Measurements from ENCODE around the gene MCAT.

Gene MCAT

GRCh38 chr22:43172191-43172590 is 29.0 kb upstream of the MCAT start:
- DNase-seq (ENCODE audit: low spot score), result no peak

DNA sequence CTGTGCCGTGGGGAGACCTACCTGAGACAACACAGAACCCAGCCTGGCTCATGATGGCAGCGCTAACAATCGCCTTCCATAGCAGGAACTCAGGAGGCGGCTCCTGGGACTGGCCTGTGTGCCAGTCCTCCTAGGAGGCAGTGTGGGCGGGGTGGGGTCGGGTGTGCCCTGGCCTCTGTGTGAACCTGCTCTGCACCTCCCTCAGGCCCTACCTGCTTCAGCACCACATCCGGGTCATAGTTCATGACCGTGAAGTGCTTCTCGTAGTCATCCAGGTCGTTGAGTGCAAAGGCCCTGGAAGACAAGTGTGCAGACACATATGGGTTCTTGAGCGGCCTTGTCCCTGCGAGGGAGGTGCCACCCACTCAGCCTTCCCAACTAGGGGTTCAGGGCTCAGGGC is 28.4 kb upstream of the MCAT start:
- no peak for DNase-seq (ENCODE audit: low spot score)

GRCh38 chr22:43171019-43171491 is 27.9 kb upstream of the MCAT start:
- no peak for DNase-seq (ENCODE audit: low spot score)

DNA sequence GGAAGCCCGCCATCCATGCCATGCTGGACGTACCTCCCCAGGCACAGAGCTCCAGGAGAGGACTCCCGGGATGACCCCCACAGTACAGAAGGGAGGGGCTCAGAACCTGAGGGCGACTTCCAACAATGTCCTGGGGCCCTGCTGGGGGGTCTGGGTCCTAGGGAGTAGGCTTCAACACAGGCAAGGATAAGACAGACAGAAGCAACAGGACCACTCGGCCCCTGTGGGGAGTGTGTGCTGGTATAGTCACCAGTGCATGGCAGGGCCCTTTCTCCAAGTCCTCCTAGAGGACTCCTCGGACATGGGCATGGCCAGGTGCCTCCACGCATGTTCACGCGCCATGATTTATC is 26.9 kb upstream of the MCAT start:
- no peak for DNase-seq (ENCODE audit: low spot score)

- no peak for DNase-seq (ENCODE audit: low spot score)
Measured at GRCh38 chr22:43169310-43170130, 26.3 kb upstream of the MCAT start.

DNA sequence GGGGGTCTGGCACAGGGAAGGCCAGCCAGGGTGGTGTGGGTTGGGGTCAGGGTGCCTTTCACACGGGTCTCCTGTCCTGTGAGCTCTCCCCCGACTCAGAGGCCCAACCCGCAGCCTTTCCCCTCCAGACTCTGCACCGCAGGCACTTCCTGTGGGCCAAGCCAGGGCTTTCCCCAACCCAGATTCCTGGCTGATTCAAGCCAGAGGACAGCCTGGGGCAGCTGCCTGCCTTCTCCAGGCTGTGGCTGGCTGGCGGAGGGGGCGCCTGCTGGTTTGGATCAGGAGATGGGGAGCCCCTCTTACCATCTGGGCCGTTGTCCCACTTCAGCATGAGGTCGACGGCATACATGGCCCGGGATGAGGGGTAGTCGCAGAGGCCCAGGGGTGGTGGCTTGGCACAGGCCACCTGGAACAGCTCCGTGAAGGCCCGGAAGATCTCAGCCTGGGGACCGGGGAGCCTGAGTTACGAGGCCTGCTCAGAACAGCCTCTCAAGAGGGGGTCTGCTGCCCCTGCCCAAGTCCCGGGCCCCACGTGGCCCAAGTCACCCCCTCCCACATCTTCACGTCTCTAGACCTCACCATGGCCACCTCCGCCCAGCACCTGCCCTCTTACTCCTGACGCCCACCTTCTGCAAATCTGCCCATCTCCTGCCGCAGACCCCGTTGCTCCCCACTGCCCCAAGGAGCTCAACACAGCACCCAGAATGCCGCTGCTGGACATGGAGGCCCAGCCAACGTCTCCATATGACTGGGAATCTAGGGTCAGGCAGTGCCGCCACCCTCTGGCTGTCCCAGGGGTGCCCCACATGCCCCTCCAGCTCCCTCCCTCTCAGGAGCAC is 25.5 kb upstream of the MCAT start:
- no peak for DNase-seq (ENCODE audit: low spot score)

DNA sequence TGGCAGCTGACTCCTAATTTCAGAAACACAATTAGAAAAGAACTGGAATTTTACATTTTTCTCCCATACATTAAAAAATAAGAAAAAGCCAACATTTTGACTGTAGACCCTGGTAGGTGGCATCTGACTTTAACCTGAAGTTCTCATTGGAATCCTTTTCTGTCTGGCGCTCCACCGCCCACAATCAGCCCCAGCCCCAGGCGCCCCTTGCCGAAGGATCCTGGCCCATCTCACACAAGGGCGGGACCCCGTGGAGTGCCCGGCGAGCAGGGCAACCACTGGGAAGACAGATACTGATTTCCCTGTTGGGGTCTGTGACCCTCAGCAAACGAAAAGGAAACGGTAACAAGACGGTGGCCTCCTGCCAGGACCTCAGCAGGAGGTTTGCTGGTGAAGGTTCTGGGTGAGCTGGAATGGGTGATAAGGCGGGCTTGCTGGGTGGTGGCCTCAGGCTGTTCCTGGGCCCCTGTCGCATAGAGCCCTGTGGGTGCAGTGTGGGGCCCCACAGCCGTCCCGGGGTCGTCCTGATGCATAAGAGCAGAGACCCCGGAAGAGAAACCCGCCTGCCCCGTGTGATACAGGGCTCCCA is 23.9 kb upstream of the MCAT start:
- no peak for DNase-seq (ENCODE audit: low spot score)

DNA sequence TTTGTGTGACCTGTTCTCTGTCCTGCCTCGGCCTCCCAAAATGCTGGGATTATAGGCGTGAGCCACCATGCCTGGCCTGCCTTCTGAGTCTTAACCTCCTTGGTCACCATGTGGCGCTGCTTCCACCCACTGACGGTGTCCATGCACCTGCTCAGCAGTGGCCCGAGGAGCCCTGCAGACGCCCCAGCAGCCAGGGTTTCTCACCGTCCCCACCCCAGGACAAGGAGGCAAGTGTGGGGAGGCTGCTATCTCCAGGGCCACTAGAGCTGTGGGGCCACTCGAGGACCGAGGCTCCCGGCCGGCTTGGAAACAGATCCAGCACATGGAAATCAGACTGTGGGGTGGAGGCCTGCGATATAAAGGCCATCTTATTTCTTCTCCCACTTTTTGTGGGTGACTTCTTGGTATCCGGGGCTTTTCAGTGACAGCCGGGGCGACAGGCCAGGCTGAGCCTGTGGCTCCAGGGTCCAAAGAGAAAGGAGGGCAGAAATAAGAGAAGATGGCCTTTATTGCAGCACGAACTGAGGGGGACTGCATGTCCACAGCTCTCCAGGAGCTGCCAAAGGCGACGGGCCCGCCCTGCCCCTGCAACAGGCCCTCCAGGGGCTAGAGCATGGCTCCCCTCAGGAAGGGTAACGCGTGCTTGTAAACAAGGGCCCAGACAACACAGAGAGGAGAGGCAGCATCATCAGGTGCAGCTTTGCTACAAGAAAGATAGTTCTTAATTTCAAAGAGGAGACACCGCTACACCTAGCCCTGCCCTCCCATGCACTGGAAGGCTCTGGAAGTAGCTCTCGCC is 23.1 kb upstream of the MCAT start:
- no peak for DNase-seq (ENCODE audit: low spot score)

DNA sequence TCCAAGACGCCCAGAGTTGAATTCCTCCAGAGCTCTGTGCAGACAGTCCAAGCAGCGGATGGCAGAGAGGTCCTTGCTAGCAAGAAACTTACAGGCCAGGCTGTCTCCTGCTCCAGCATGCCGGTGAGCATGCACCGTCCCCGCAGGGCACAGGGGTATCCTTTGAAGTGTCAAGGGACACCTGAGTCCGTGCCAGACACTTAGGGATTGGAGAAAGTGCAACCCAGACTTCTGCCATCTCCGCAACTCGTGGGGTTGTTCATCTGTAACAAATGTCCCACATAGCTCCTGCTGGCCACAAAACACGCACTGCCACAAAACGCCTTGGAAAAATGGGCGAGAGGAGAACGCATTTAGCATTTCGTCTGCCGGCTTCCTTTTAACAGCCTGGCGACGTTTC is 21.4 kb upstream of the MCAT start:
- no peak for DNase-seq (ENCODE audit: low spot score)

DNA sequence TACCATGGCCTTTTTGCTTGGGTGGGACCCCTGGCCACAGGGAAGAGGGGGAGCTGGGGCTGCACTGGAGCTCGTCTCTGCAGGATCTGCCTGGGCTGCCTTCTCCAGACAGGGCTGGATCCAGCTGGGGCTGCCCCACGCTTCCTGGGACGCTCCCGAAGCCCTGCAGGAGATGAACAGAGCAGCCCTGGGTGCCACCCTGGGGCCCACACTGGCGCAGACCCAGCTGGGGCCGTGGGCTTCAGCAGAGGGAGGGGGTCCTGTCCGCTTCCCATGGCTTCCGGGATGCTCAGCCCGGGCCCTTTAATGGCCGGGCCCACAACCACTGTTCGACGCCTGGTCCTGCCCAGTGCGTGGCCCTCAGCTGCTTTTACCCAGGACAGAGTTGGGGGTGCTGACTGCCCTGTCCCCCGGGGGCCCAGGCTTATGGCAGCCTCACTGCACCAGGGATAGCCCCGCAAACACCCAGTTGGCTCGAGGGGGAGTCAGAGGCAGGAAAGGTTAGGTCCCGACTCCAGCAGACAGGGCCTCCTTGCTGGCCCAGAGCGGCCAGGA is 20.1 kb upstream of the MCAT start:
- no peak for DNase-seq (ENCODE audit: low spot score)

DNA sequence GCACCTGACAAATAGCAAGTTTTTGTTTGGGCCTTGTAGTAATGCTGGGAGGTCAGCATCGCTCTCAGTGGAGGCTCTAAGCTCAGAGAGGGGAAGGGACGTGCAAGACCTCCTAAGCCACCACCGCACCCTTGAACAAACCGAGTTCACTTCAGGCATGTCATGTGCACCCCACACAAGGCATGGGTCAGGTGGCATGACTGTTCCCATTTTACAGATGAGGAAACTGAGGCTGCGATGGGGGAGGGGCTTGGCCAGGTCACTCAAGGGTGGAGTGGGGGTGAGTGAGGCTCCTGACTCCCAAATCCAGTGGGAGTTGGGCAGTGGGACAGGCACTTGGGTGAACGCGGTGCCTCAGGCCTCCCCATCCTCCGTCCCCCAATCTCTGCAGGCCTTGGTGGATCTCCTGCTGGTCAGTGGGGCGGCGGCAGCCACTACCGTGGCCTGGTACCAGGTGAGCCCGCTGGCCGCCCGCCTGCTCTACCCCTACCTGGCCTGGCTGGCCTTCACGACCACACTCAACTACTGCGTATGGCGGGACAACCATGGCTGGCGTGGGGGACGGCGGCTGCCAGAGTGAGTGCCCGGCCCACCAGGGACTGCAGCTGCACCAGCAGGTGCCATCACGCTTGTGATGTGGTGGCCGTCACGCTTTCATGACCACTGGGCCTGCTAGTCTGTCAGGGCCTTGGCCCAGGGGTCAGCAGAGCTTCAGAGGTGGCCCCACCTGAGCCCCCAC is 19.4 kb upstream of the MCAT start:
- no peak for DNase-seq (ENCODE audit: low spot score)

DNA sequence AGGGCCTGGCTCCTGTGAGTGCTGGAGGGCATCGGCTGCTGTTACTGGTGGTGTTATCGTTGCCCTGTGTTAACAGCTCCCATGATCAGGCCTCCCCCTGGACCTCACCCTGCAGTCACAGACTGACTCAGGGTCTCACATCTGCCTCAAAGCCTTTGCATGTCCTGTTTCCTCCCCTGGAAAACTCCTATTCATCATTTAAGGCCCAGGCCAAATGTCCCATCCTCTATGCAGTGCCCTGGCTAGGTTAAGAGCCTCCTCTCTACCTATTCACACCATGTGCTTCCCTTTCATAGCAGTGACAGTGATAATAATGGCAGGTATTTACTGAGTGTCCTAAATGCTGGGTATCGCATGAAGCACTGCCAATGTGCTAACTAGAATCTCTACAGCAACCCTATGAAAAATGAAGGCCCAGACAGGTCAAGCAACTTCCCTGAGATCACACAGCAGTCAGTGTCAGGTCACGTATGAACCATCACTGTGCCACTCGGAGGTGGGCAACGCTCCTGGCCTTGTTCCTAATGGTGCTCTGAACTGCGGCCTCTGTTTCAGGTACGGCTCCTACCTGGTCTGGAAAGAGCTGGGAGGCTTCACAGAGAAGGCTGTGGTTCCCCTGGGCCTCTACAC is 17.4 kb upstream of the MCAT start:
- no peak for DNase-seq (ENCODE audit: low spot score)

DNA sequence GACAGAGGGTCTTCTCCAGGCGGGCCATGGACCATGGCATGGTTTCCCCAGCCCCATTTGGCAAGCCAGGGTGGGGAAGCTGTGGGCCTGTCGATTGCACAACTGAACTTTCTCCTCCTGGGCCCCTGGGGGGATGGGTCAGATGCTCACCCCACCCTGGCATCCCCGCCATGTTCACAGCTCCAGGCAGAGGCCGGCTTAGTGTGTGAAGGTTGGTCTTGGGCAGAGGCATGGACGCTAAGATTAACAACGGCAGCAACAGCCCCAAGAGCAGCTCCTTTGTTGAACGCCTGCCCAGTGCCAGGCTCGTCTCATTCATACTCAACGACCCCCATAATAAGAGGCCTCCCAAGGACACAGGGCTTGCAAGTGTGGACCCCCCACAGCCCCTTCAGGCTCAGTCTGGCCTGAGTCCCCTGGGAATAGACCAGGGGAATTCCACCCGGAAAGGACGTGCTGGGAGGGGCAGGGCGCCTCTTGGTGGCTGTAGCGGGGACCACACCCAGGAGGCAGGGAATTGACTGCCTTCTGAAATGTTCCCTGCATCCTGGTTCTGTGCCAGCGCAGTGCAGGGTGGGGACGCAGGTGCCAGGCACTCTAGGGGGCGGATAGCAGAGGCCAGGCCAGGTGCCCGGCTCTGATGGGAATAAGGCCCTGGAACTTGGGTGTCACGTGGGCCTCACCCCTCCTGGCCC is 16.4 kb upstream of the MCAT start:
- peak; percentile 68 for DNase-seq (ENCODE audit: low spot score)

- DNase-seq (ENCODE audit: low spot score), result no peak
Measured at GRCh38 chr22:43158778-43159483, 15.7 kb upstream of the MCAT start.

- DNase-seq (ENCODE audit: low spot score), result no peak
Measured at GRCh38 chr22:43157874-43158546, 14.8 kb upstream of the MCAT start.

DNA sequence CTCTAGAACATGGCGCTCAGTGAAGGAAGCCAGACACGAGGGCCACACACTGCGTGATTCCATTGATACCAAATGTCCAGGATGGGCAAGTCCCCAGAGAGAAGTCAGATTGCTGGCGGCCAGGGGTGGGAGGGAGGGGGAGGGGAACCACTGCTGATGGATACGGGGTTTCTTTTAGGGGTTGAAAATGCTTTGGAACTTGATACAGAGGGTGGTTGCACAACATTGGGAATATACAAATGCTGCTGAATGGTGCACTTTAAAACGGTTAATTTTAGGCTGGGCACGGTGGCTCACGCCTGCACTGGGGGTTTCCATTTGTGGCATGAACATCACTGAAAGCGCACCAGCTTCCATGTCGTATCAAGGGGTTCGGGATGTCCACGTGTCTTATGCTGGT is 13.2 kb upstream of the MCAT start:
- DNase-seq (ENCODE audit: low spot score), result no peak

DNA sequence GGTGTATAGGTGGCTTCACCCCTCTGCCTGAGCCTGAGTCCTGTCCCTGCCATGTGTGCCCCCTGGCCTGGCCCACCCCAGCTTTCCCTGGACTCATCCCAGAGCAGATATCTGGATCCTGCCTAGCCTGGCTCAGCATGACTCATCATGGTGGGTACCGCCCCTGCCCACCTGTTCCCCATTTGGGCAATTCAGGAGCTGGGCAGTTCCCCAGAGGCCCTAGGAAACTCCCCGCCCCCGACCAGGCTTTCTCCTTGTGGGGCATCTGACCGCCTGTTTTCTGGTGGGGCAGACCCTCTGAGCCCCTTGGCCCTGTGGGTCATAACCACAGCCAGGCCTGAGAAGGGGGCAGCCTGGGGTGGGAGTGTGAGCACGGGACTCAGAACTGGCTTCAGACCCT is 12.6 kb upstream of the MCAT start:
- DNase-seq (ENCODE audit: low spot score), result no peak

GRCh38 chr22:43154887-43155536 is 11.8 kb upstream of the MCAT start:
- DNase-seq (ENCODE audit: low spot score), result no peak

Measured in D341Med (cell line).